Panc1 (cell line): ENCODE measurements around the gene RBM7. TPM values are rescaled to one million over a fixed set of nuclear protein-coding genes. Genes with fewer than 3 reads are reported as not detected.

Experiments used
- ATAC-seq: fragments of 200-7000 bp; cut with Tn5 transposase; 2 replicates; pipeline ENCODE4 v1.9.1; 2020; ENCODE audit warnings: mild to moderate bottlenecking, moderate library complexity
- BruUV-seq: library from RNA; stranded (reverse); fragments of 400-500 nt; replicated peaks from 2 replicates; lab custom pipeline; 2021; lab: Mats Ljungman, UMichigan
- CTCF ChIA-PET: fragments of 300-600 bp; sonication (Branson Sonifier 250); formaldehyde crosslinking; loops from one replicate; lab custom pipeline; 2022; ENCODE audit warnings: antibody characterized with exemption; lab: Charles Lee
- POLR2A ChIA-PET: fragments of 300-600 bp; sonication (Branson Sonifier 250); formaldehyde crosslinking; loops from one replicate; lab custom pipeline; 2022; ENCODE audit warnings: antibody characterized with exemption; lab: Charles Lee
- DNase-seq: peaks from one replicate; pipeline ENCODE4 v3.0.0-alpha.2; 2010; ENCODE audit warnings: low read depth, low spot score
- H3K27ac ChIP-seq: 2 replicates; pipeline ENCODE4 v1.5.1; 2011; ENCODE audit warnings: mild to moderate bottlenecking, low read length, inconsistent platforms
- H3K27me3 ChIP-seq: fragments of 200-500 bp; sonication (Bioruptor generic); 2 replicates; pipeline ENCODE4 v1.6.0; 2014; ENCODE audit warnings: low read length, inconsistent platforms; ENCODE audit not compliant: control insufficient read depth, insufficient read depth
- H3K36me3 ChIP-seq: fragments of 200-500 bp; sonication (Bioruptor generic); 2 replicates; pipeline ENCODE4 v1.5.1; 2014; ENCODE audit warnings: inconsistent platforms, mild to moderate bottlenecking, low read length, moderate library complexity; ENCODE audit not compliant: control insufficient read depth, insufficient read depth
- H3K4me1 ChIP-seq: 2 replicates; pipeline ENCODE4 v1.5.1; 2011; ENCODE audit warnings: inconsistent platforms, mild to moderate bottlenecking, low read length, moderate library complexity; ENCODE audit not compliant: control insufficient read depth, insufficient read depth
- H3K4me3 ChIP-seq, 2 experiments: 2 replicates each; pipeline ENCODE4 v1.5.1; 2011 to 2012; ENCODE audit warnings: low read depth in 2 of 2, low read length in 2 of 2, mild to moderate bottlenecking in 2 of 2, inconsistent platforms in 1 of 2, moderate library complexity in 1 of 2
- H3K9me3 ChIP-seq: fragments of 200-500 bp; sonication (Bioruptor generic); 2 replicates; pipeline ENCODE4 v1.5.1; 2014; ENCODE audit warnings: low read depth, mild to moderate bottlenecking, inconsistent platforms, low read length, moderate library complexity; ENCODE audit not compliant: control insufficient read depth, insufficient read depth
- CTCF ChIP-seq: fragments of 450-650 bp; IDR thresholded peaks from 2 replicates; pipeline ENCODE4 v1.5.1; 2017; ENCODE audit warnings: mild to moderate bottlenecking
- POLR2AphosphoS5 ChIP-seq: IDR thresholded peaks from 2 replicates; pipeline ENCODE4 v1.6.1; 2012; ENCODE audit warnings: mild to moderate bottlenecking, low read depth, low read length, moderate library complexity
- SIN3A ChIP-seq: IDR thresholded peaks from 2 replicates; pipeline ENCODE4 v1.6.1; 2012; ENCODE audit warnings: low read depth, mild to moderate bottlenecking, low read length, moderate library complexity, borderline replicate concordance; ENCODE audit not compliant: insufficient read depth
- TCF7L2 ChIP-seq: IDR thresholded peaks from 2 replicates; pipeline ENCODE4 v1.6.1; 2011; ENCODE audit warnings: mild to moderate bottlenecking, low read depth, low read length, inconsistent platforms
- in situ Hi-C: cut with HindIII; loops from 2 replicates; pipeline ENCODE4 v1.10.0; 2016; ENCODE audit warnings: low sequenced_read_pairs, low pct_unique_long_range_greater_than_20kb
- intact Hi-C: fragments of 100-400 bp; cut with micrococcal nuclease; formaldehyde crosslinking; loops from one replicate; pipeline ENCODE4 v1.10.0; 2022; ENCODE audit not compliant: unreplicated experiment
- total RNA-seq: library from RNA; stranded (reverse); gene quantifications from one replicate; pipeline ENCODE4 v1.2.1, GENCODE V29; 2021; ENCODE audit not compliant: unreplicated experiment
- TF ChIP-seq, protein P1 (sequence below), 2 experiments: IDR thresholded peaks; 2 replicates each; pipeline ENCODE4 v1.6.1; 2011 to 2012; ENCODE audit warnings: low read depth in 2 of 2, control low read depth in 1 of 2, low read length in 1 of 2, mild to moderate bottlenecking in 1 of 2, moderate library complexity in 1 of 2; ENCODE audit not compliant: insufficient read depth in 1 of 2

RBM7 gene
- total RNA-seq, 1 experiment from 2014 or later: 35.2 TPM

- intact Hi-C loops (no loop called here), in situ Hi-C loops (no loop called here)
- Histone ChIP-seq H3K27ac (no peak overlapping the region), H3K27me3 (no peaks in the 10 kb centered on the region), H3K36me3 (no peaks in the 10 kb centered on the region), H3K4me1 (no peaks in the 10 kb centered on the region), H3K9me3 (no peaks in the 10 kb centered on the region), H3K4me3 (no peak overlapping the region)
- TF ChIP-seq TCF7L2: no peak
- TF ChIP-seq, protein P1, sequence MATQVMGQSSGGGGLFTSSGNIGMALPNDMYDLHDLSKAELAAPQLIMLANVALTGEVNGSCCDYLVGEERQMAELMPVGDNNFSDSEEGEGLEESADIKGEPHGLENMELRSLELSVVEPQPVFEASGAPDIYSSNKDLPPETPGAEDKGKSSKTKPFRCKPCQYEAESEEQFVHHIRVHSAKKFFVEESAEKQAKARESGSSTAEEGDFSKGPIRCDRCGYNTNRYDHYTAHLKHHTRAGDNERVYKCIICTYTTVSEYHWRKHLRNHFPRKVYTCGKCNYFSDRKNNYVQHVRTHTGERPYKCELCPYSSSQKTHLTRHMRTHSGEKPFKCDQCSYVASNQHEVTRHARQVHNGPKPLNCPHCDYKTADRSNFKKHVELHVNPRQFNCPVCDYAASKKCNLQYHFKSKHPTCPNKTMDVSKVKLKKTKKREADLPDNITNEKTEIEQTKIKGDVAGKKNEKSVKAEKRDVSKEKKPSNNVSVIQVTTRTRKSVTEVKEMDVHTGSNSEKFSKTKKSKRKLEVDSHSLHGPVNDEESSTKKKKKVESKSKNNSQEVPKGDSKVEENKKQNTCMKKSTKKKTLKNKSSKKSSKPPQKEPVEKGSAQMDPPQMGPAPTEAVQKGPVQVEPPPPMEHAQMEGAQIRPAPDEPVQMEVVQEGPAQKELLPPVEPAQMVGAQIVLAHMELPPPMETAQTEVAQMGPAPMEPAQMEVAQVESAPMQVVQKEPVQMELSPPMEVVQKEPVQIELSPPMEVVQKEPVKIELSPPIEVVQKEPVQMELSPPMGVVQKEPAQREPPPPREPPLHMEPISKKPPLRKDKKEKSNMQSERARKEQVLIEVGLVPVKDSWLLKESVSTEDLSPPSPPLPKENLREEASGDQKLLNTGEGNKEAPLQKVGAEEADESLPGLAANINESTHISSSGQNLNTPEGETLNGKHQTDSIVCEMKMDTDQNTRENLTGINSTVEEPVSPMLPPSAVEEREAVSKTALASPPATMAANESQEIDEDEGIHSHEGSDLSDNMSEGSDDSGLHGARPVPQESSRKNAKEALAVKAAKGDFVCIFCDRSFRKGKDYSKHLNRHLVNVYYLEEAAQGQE (IDR thresholded peaks at IDR 0.05; ENCODE audit: insufficient read depth in 1 of 2, low read depth in 2 of 2, low read length in 1 of 2): no peak
- no peak for TF ChIP-seq POLR2AphosphoS5
- no peak for TF ChIP-seq SIN3A
- TF ChIP-seq CTCF: no peak
- no TSS peak for BruUV-seq
- ChIA-PET POLR2A (no interaction called here), CTCF (no interaction called here)
- ATAC-seq: no peak
- no peak for DNase-seq
Measured at GRCh38 chr11:114354076-114354475, 46.4 kb upstream of the RBM7 start.

GRCh38 chr11:114358716-114359115 lies 41.8 kb upstream of the RBM7 start:
- no peak for DNase-seq
- Histone ChIP-seq H3K27me3 (peaks cover 5% of the 10 kb centered on the region; the same call in 1 of the 2 replicates), H3K36me3 (no peaks in the 10 kb centered on the region), H3K27ac (no peak overlapping the region), H3K9me3 (no peaks in the 10 kb centered on the region), H3K4me3 (no peak overlapping the region), H3K4me1 (no peaks in the 10 kb centered on the region)
- ChIA-PET CTCF (no interaction called here), POLR2A (no interaction called here)
- TF ChIP-seq SIN3A: no peak
- no peak for TF ChIP-seq CTCF
- TF ChIP-seq, protein P1 (IDR thresholded peaks at IDR 0.05; ENCODE audit: insufficient read depth in 1 of 2, low read depth in 2 of 2, low read length in 1 of 2): no peak
- no peak for TF ChIP-seq POLR2AphosphoS5
- no peak for TF ChIP-seq TCF7L2
- in situ Hi-C loops (no loop called here), intact Hi-C loops (no loop called here)
- ATAC-seq: no peak
- BruUV-seq: no TSS peak
